Mucosa of rectum (tissue), 2 donors: Measurements from ENCODE around the gene CNTN6.

Source experiments
- H3K27ac ChIP-seq, 2 donors: one replicate each; pipeline ENCODE4 v1.7.0; 2013; ENCODE audit warnings: inconsistent platforms in 2 of 2, low read depth in 2 of 2, low read length in 2 of 2
- H3K27me3 ChIP-seq, 2 donors: one replicate each; pipeline ENCODE4 v1.7.0; 2013; ENCODE audit warnings: low read length in 2 of 2; ENCODE audit not compliant: control insufficient read depth in 2 of 2, insufficient read depth in 2 of 2
- H3K36me3 ChIP-seq, 2 donors: one replicate each; pipeline ENCODE4 v1.7.0; 2013; ENCODE audit warnings: low read length in 2 of 2; ENCODE audit not compliant: control insufficient read depth in 2 of 2, insufficient read depth in 2 of 2
- H3K4me1 ChIP-seq, 2 donors: one replicate each; pipeline ENCODE4 v1.7.0; 2013; ENCODE audit warnings: low read length in 2 of 2, mild to moderate bottlenecking in 1 of 2; ENCODE audit not compliant: control insufficient read depth in 2 of 2, insufficient read depth in 2 of 2
- H3K4me3 ChIP-seq, 2 donors: one replicate each; pipeline ENCODE4 v1.7.0; 2013; ENCODE audit warnings: low read length in 2 of 2
- H3K9ac ChIP-seq, 2 donors: one replicate each; pipeline ENCODE4 v1.7.0; 2013; ENCODE audit warnings: low read length in 2 of 2, low read depth in 1 of 2, mild to moderate bottlenecking in 1 of 2
- H3K9me3 ChIP-seq, 2 donors: one replicate each; pipeline ENCODE4 v1.7.0; 2013; ENCODE audit warnings: low read length in 2 of 2; ENCODE audit not compliant: control insufficient read depth in 2 of 2
- donor health status: healthy.
- donor health status: Normal muscosa, but diverticular disease.

The CNTN6 gene

GRCh38 chr3:1446531-1446930 lies 353.7 kb downstream of the CNTN6 start:
- Histone ChIP-seq H3K27ac (no peak overlapping the region), H3K9ac (no peak overlapping the region), H3K27me3 (no peaks in the 10 kb centered on the region), H3K4me3 (no peak overlapping the region), H3K36me3 (no peaks in the 10 kb centered on the region), H3K4me1 (no peaks in the 10 kb centered on the region), H3K9me3 (no peaks in the 10 kb centered on the region)

GRCh38 chr3:1447452-1447851 lies 354.6 kb downstream of the CNTN6 start:
- H3K36me3 ChIP-seq, result no peaks in the 10 kb centered on the region
- no peaks in the 10 kb centered on the region for H3K9me3 ChIP-seq
- no peak overlapping the region for H3K9ac ChIP-seq
- no peaks in the 10 kb centered on the region for H3K27me3 ChIP-seq
- H3K4me1 ChIP-seq, result no peaks in the 10 kb centered on the region
- no peak overlapping the region for H3K4me3 ChIP-seq
- no peak overlapping the region for H3K27ac ChIP-seq

GRCh38 chr3:1448443-1448842 lies 355.6 kb downstream of the CNTN6 start:
- Histone ChIP-seq H3K4me1 (no peaks in the 10 kb centered on the region), H3K27me3 (no peaks in the 10 kb centered on the region), H3K36me3 (no peaks in the 10 kb centered on the region), H3K9me3 (no peaks in the 10 kb centered on the region), H3K9ac (no peak overlapping the region), H3K27ac (no peak overlapping the region), H3K4me3 (no peak overlapping the region)
